Panc1 (cell line): Measurements from ENCODE around the gene MBTPS2.

Experiments
- CTCF ChIP-seq: fragments of 450-650 bp; IDR thresholded peaks from 2 replicates; pipeline ENCODE4 v1.5.1; 2017; ENCODE audit warnings: mild to moderate bottlenecking
- REST ChIP-seq, 2 experiments: IDR thresholded peaks; 2 replicates each; pipeline ENCODE4 v1.6.1; 2011 to 2012; ENCODE audit warnings: low read depth in 2 of 2, control low read depth in 1 of 2, low read length in 1 of 2, mild to moderate bottlenecking in 1 of 2, moderate library complexity in 1 of 2; ENCODE audit not compliant: insufficient read depth in 1 of 2

- TF ChIP-seq REST (IDR thresholded peaks at IDR 0.05; ENCODE audit: insufficient read depth in 1 of 2, low read depth in 2 of 2, low read length in 1 of 2) = no peak
- no peak for TF ChIP-seq CTCF
Observed at GRCh38 chrX:21934414-21934813, 95.0 kb downstream of the MBTPS2 start.
